Loucy (cell line): Measurements from ENCODE around the gene SNTN.

Source experiments
- CTCF ChIP-seq: fragments of 200-600 bp; sonication (generic); conservative IDR thresholded peaks from 2 replicates; pipeline ENCODE4 v1.5.1; 2014; ENCODE audit warnings: mild to moderate bottlenecking, antibody characterized with exemption, low read length
- EZH2phosphoT487 ChIP-seq: fragments of 200-600 bp; IDR thresholded peaks from 2 replicates; pipeline ENCODE4 v1.6.1; 2018; ENCODE audit warnings: antibody characterized with exemption, mild to moderate bottlenecking, moderate library complexity, borderline replicate concordance

GRCh38 chr3:63613561-63613960, 38.9 kb upstream of the SNTN start:
- no peak for TF ChIP-seq CTCF
- no peak for TF ChIP-seq EZH2phosphoT487
